Activated T-cell treated with anti-CD3 and anti-CD28 coated beads, Interleukin-2, amount 50 U/mL, for 48 hours (primary cell): ENCODE measurements around the gene ADGRE3.
"Not testable (repeated sequence)": the region's sequence is repeated elsewhere in the genome, so short reads cannot be mapped to it uniquely, and the experiment has no call there.

Experiments
- DNase-seq, 2 experiments: peaks; one replicate each; pipeline ENCODE4 v3.0.0-alpha.2; 2020

The ADGRE3 gene

GRCh38 chr19:14661372-14661924 is 13.2 kb downstream of the ADGRE3 start:
- DNase-seq, result no peak

- DNase-seq, result no peak
Measured at GRCh38 chr19:14659874-14660489, 14.7 kb downstream of the ADGRE3 start.

GRCh38 chr19:14655726-14656125 is 18.9 kb downstream of the ADGRE3 start:
- no peak for DNase-seq

- DNase-seq, result no peak
Measured at GRCh38 chr19:14654786-14655560, 19.7 kb downstream of the ADGRE3 start.

GRCh38 chr19:14650161-14650560 is 24.5 kb downstream of the ADGRE3 start:
- DNase-seq, result no peak

- DNase-seq, result no peak
Measured at GRCh38 chr19:14649020-14649419, 25.6 kb downstream of the ADGRE3 start.

GRCh38 chr19:14648506-14648905 is 26.1 kb downstream of the ADGRE3 start:
- DNase-seq, result no peak

GRCh38 chr19:14639536-14640277 is 34.9 kb downstream of the ADGRE3 start:
- no peak for DNase-seq

- DNase-seq, result peak in 1 of 2 experiments; percentile 24
Measured at GRCh38 chr19:14632286-14632685, 42.4 kb downstream of the ADGRE3 start.

- DNase-seq, result no peak
Measured at GRCh38 chr19:14629557-14629956, 45.1 kb downstream of the ADGRE3 start.

GRCh38 chr19:14624491-14624890 is 50.2 kb downstream of the ADGRE3 start:
- DNase-seq, result not testable (repeated sequence)

- no peak for DNase-seq
Measured at GRCh38 chr19:14619404-14619803, 55.2 kb downstream of the ADGRE3 start.

- no peak for DNase-seq
Measured at GRCh38 chr19:14616407-14616806, 58.2 kb downstream of the ADGRE3 start.

GRCh38 chr19:14615623-14616022 is 59.0 kb downstream of the ADGRE3 start:
- DNase-seq, result no peak

- DNase-seq, result no peak
Measured at GRCh38 chr19:14614099-14614412, 60.6 kb downstream of the ADGRE3 start.

GRCh38 chr19:14613399-14614098 is 61.1 kb downstream of the ADGRE3 start:
- not testable (repeated sequence) for DNase-seq

- DNase-seq, result no peak
Measured at GRCh38 chr19:14612657-14613056, 62.0 kb downstream of the ADGRE3 start.

- DNase-seq, result not testable (repeated sequence)
Measured at GRCh38 chr19:14612242-14612641, 62.4 kb downstream of the ADGRE3 start.

GRCh38 chr19:14611051-14611450 is 63.6 kb downstream of the ADGRE3 start:
- DNase-seq, result no peak

- no peak for DNase-seq
Measured at GRCh38 chr19:14606627-14607026, 68.0 kb downstream of the ADGRE3 start.

GRCh38 chr19:14603990-14604387 is 70.7 kb downstream of the ADGRE3 start:
- no peak for DNase-seq

GRCh38 chr19:14599548-14600147 is 75.0 kb downstream of the ADGRE3 start:
- no peak for DNase-seq

- DNase-seq, result no peak
Measured at GRCh38 chr19:14595558-14595957, 79.1 kb downstream of the ADGRE3 start.
